NCI-H524 (cell line): Measurements from ENCODE around the gene RAB5B.
A peak's percentile ranks its signal among the peaks of the same experiment; 100 is the strongest.

Source experiments
- DNase-seq, 2 experiments: peaks; one replicate each; lab custom pipeline; 2025; lab: John Stamatoyannopoulos, UW

The RAB5B gene, protein sequence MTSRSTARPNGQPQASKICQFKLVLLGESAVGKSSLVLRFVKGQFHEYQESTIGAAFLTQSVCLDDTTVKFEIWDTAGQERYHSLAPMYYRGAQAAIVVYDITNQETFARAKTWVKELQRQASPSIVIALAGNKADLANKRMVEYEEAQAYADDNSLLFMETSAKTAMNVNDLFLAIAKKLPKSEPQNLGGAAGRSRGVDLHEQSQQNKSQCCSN

GRCh38 chr12:55973599-55974307, at the start of gene RAB5B:
RAB5B (plus strand) TSS chr12:55974078; CDS start chr12:55986961, 12,883 bp downstream.
- DNase-seq: peak; percentile 99 to 100

- DNase-seq: no peak
Measured at GRCh38 chr12:55925371-55925770, 48.5 kb upstream of the RAB5B start.

GRCh38 chr12:55925870-55926737, 47.8 kb upstream of the RAB5B start:
- DNase-seq: no peak

DNA sequence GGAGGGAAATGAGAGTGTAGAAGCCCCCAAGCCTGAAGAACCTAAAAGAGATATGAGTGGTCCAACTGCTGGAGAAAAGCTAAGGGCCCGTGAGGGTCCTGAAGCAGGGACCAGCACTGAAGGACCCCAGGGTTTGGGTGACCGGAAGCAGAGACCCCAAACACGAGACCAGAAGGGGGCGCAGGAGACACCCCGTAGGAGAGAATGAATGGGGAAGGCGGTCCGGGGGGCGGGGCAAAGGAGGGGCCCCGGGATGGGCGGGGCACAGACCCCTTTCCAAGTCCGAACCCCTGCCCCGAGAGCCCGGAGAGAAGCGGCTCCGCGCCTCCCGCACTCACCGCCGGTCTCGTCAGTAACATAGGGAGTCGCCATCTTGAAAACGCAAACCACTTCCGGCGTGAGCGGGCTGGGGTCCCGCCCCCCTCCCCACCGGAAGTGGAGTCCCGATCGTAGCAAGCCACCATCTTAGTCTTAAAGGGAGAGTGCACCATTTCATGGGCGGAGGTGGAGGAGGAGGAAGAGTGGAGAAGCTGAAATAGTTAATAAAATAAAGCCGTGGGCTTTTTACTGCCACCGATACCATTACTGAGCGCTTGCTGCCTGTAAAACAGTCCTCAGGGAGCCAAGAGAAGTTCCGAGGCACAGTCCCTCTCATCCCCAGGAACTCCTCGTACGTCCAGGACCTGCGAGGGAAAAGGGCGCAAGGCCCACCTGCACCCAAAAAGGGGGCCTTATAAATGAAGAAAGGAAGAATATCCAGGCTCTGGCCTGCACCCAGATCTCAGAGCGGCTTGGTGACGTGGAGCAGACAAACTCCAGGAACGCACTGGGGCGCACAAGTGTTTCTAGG, 46.9 kb upstream of the RAB5B start:
- peak; percentile 86 to 90 for DNase-seq

DNA sequence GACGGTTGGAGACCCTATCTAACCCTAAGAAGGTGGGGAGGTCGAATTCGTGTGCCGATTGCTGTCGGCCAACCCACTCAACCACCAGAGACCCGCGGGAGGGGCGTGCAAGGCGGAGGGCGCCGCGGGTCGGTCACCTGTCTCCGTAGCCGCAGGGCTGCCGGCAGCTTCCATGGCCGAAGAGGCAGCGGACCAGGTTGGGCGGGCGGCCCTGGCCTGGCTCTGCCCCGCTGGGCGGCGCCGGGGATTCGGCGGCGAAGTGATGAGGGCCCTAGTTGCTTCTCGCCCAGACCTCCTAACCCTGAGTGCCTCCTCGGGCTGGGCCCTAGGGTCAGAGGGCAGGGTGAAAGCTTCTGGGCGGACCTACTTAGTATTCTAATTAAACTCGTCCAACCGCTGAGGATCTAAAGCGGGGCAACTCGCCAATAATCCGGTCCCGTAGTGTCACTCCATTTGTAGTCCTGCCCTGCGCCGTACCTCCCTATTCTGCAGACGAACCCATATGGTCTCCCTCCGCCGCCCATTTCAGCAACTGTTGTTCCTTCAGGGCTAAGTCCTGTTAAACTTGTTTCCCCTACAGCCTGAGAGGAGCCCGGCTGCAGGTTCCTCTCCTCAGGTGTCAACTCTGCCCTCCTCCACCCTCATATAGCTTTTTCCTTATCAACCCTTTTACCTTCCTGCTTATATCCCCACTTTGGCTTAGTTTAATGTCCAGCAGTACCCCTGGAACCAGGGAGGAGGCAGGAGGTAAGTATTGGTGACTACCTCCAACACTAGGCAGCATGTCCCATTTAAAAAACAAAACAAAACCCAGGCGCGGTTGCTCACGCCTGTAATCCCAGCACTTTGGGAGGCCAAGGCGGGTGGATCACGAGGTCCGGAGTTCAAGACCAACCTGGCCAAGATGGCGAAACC, 46.0 kb upstream of the RAB5B start, which contains the start of gene PYM1:
Gene PYM1, minus strand, starts transcription at position 307 of the 915 bp plus-strand sequence. Its CDS starts 133 bp downstream, at position 174.
- DNase-seq: peak; percentile 40 to 61

DNA sequence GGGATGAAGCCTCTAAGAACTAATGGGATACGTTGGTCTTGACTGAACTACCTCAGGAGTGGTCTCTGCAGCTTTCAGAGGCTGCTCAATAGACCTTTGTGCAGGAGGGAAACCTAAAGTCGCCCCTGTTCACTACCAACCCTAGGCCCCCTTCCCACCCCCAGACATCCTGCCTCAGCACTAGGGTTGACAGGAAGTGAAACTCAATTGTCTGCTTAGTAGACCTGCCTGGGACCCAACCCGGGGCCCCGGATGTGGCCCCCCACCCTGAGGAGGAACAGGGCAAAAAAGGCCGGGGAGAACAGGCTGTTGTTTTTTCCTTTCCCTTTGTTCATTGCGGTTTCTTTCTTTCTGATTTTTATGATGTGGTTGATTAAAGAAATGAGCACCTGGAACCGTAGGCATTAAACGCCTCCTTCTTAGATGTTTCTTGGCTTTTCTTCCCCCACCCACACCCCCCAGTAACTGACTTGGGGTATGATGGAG, 44.5 kb upstream of the RAB5B start:
- no peak for DNase-seq

DNA sequence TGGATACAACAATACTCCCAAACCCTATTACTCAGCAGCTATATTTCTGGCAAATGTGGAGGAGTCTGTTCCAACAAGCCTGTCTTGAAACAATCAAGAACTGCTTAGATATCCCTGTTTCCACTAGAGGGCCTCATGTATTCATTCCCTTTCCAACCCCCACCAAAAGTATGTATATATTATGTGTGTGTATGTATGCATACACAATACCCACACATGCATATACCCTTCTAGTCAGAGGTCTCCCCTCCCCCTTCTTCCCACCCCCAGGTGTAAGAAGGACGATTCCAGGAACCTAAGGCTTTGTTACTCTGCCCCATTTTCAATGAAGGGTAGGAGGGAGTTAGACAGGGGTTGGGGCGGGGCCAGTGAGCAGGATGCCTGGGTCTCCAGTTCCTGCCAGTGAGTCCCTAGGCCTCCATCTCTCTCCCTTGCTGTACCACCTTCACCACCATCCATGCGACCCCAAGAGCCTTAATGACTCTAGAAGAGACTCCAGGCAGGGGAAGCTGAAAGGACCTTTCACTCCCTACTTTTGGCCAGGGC, 43.0 kb upstream of the RAB5B start, which contains the start of gene DGKA:
Gene DGKA, plus strand, starts transcription at position 392 of the 546 bp plus-strand sequence. CDS start 5,342 bp downstream, outside the sequence.
- peak; percentile 17 to 56 for DNase-seq

- peak in 1 of 2 experiments; percentile 23 for DNase-seq
Measured at GRCh38 chr12:55931317-55931779, 42.5 kb upstream of the RAB5B start.

GRCh38 chr12:55931780-55932550, 41.9 kb upstream of the RAB5B start:
- DNase-seq: peak in 1 of 2 experiments; percentile 23

DNA sequence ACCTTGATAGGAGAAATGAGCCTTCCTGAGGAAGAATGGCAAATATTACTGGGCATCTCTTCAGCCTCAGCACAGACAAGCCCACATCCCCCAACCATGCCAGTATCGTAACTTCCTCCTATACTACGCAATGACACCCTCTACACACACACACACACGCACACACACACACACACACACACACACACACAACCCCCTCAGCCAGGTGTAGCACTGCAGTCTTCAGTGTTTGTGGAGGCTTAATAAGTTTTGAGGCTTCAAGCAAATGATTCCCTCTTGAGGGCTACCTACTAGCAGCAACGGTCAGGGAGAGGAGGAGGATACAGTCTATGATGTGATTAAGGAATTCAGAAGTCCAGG, 41.3 kb upstream of the RAB5B start:
- peak in 1 of 2 experiments; percentile 17 for DNase-seq

GRCh38 chr12:55933169-55933798, 40.6 kb upstream of the RAB5B start:
- DNase-seq: no peak

DNA sequence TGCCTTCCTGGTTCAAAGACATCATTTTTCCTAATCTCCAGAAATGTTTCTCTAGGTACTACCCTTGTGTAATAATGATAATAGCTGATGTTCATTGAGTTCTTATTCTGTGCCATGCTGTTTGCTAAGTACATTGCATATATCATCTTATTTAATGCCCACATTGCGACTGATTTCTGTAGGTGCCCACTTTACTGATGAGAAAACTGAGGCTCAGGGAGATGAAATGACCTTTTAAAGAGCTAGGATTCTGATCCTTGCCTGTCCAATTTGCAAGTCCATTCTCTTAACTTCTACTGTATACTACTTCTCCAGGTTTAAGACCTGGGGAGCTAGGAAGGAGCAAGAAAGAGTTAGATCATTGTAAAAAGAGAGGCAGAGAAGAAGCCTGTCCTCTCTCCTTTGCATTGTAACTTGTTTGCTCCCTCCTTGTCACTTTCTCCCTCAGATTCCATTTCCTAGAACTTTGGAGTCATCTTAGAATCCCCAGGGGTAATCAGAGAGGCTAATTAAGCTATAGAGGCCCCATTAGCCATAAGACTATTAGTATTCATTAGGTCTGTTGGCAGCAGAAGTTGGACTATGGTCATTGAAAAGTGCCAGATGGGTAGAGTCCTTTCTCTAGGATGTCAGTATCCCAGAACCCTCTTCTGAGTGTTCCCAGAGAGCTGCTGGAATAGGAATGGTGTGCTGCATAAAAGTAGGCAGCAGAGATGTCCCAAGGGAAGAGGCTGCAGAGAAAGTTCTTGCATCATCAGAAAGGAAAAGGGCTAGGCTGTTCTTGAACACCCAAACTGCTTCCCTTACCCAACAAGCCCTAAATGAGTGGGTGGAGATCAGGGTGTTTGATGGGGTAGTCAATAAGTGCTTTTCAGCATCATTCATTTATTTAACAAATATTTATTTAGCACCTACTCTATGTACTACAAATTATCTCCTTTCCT, 39.8 kb upstream of the RAB5B start:
- peak; percentile 16 to 54 for DNase-seq

GRCh38 chr12:55934773-55935172, 39.1 kb upstream of the RAB5B start:
- peak in 1 of 2 experiments; percentile 60 for DNase-seq

DNA sequence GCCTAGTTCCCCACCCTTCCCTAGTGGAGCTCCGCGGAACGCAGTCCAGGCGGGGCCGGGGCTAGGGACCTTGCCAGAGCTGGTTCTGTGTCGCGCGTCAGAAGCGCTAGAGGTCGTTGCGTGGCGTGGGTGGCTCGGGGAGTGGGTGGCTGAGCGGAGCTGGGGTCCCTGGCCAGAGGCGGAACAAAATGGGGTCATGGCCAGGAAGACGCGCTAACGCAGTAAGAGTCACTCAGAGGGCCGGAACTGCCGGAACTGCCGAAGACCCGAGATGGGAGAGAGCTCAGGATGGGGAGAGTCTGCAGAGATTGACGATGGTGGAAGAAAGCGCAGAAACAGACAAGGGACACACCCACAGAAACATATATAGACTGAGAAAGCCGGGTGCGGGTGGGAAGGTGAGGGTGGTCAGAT, 38.1 kb upstream of the RAB5B start:
- DNase-seq: no peak

DNA sequence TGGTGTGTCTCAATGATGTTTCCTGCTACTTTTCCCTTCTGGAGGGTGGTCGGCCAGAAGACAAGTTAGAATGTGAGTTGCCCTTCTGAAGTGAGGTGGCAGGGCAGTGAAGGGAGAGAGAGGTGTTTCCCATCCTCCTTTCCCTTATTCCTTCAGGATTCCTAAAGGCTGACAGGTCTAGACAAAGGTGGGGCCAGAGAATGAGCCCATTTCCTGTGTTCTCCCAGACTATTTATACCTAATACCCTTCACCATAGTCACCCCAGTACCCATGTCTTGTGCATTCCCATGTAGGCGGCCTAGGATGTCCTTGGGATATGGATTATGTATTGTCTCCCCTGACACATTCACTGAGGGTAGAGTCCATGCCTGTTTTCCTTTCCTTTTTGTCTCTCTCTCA, 35.9 kb upstream of the RAB5B start:
- no peak for DNase-seq

GRCh38 chr12:55938826-55939501, 34.9 kb upstream of the RAB5B start:
- DNase-seq: no peak
